ENCODE measurements around the gene RRP8. TPM values are rescaled to one million over a fixed set of nuclear protein-coding genes. Genes with fewer than 3 reads are reported as not detected.
A peak's percentile ranks its signal among the peaks of the same experiment; 100 is the strongest.

Gene RRP8
- polyA plus RNA-seq (2013): 15.6 TPM

DNA sequence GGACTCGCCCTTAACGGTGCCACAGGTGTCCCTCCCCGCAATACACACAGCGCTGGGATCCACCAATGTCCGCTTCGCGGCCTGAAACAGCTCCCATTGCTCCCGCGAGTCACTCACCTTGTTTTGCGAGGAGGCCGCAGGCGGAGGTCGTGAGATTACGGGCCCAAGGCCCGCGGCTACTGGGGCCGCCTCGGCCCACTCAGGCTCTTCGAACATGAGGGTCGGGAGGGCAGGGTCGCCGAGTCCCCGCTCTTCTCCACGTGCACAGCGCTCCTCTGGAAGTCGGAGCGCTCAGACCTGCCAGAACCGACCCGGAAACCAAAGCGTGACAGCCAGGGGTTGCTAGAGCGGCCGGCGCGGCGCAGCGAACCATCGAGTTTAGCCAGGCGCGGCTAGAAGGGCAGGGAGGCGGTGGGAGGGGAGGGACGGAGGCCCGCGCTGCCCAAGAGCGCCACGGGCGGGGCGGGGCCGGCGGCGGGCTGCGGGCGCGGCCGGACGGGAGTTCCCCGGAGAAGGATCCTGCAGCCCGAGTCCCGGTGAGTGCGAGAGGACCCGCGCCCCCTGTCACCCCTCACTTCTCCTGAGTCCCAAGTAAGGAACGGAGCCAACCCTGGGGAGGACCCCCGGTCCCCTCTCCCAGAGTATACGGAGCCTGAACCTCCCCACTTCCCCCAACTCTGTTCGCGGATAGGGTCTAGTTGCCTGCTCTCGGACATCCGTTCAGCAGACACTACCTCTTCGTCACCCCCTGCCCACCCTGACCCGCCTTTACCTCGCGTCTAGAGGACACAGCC lies at the start of gene RRP8, which contains the start of gene ILK:
RRP8 (minus strand) TSS at position 330 of the 794 bp plus-strand sequence; CDS start at position 216, 114 bp downstream.
ILK (plus strand) TSS at position 488 of the 794 bp plus-strand sequence. CDS start 498 bp downstream, outside the sequence.
- H3K27ac ChIP-seq (ENCODE audit: insufficient read depth in 1 of 2, low read depth in 1 of 2, low read length in 2 of 2, poor library complexity in 1 of 2, severe bottlenecking in 2 of 2): peak within 1 kb of the TSS; percentile 82 to 87
- H3K4me3 ChIP-seq (ENCODE audit: control insufficient read depth in 1 of 7, extremely low read depth in 1 of 7, insufficient read depth in 4 of 7, low read depth in 2 of 7, low read length in 6 of 7): peak within 1 kb of the TSS; percentile 61 to 97 (median 86)
- WGBS (ENCODE audit: insufficient coverage): 0% methylated on average over 66 of the region's 72 CpGs
- no peaks in the 10 kb centered on the region for H3K9me3 ChIP-seq (ENCODE audit: control extremely low read depth in 1 of 5, control insufficient read depth in 4 of 5, insufficient read depth in 2 of 5, low read depth in 1 of 5, low read length in 4 of 5)
- DNase-seq: peak; percentile 89 to 92 (median 90)
- ChIA-PET POLR2A (interaction anchor here (0.9 to 2.0 kb wide), 3 partner anchors 8 to 20 kb away, joined by 3 to 8 read pairs (median 4); partner anchors contain the start of gene TAF10), CTCF (interaction anchor here (1.0 to 2.2 kb wide), 14 partner anchors 9 to 100 kb away, joined by 3 to 12 read pairs (median 4); partner anchors contain the start of genes MRPL17 and TPP1)
- peaks cover 21 to 43% (median 38%) of the 10 kb centered on the region in 4 experiments for H3K36me3 ChIP-seq (ENCODE audit: control insufficient read depth in 4 of 4, insufficient read depth in 4 of 4, low read length in 3 of 4)
- no peaks in the 10 kb centered on the region for H3K27me3 ChIP-seq (replicated peaks in 2 of 5; ENCODE audit: control insufficient read depth in 4 of 5, insufficient read depth in 5 of 5, low read length in 4 of 5)
- H3K4me1 ChIP-seq (ENCODE audit: control extremely low read depth in 1 of 4, control insufficient read depth in 4 of 4, insufficient read depth in 4 of 4, low read length in 3 of 4): peaks cover 34 to 67% (median 56%) of the 10 kb centered on the region in 4 experiments

DNA sequence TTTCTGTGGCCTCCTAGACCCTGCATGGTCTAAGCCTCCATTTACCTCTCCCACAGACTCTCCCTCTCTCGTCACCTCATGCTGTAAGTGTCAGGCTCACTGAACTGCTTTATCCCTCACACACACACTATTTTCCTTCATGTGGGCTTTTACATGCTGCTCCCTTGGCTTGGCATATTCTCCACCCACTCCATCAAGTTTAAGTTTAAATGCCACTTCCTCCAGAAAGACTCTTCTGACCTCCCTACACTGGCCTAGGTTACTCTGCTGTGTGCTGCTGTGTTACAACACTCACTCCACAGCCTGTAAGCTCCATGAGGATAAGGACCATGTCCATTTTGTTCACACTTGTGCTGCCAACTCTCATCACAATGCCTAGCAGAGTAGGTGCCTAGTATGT lies 49.7 kb upstream of the RRP8 start:
- ChIA-PET CTCF (interaction anchor here (1.5 to 2.1 kb wide), 2 partner anchors 15 to 29 kb away, joined by 3 to 6 read pairs; no protein-coding TSS in a partner anchor), POLR2A (no interaction called here)
- H3K4me3 ChIP-seq (ENCODE audit: control insufficient read depth in 1 of 7, extremely low read depth in 1 of 7, insufficient read depth in 4 of 7, low read depth in 2 of 7, low read length in 6 of 7): no peak overlapping the region
- H3K4me1 ChIP-seq (ENCODE audit: control extremely low read depth in 1 of 4, control insufficient read depth in 4 of 4, insufficient read depth in 4 of 4, low read length in 3 of 4): peaks cover 0 to 13% (median 10%) of the 10 kb centered on the region in 4 experiments
- WGBS (ENCODE audit: insufficient coverage): 100% methylated on average over 1 of the region's 1 CpG
- no peaks in the 10 kb centered on the region for H3K9me3 ChIP-seq (ENCODE audit: control extremely low read depth in 1 of 5, control insufficient read depth in 4 of 5, insufficient read depth in 2 of 5, low read depth in 1 of 5, low read length in 4 of 5)
- H3K27ac ChIP-seq (ENCODE audit: insufficient read depth in 1 of 2, low read depth in 1 of 2, low read length in 2 of 2, poor library complexity in 1 of 2, severe bottlenecking in 2 of 2): no peak overlapping the region
- no peaks in the 10 kb centered on the region for H3K36me3 ChIP-seq (ENCODE audit: control insufficient read depth in 4 of 4, insufficient read depth in 4 of 4, low read length in 3 of 4)
- peaks cover 0 to 19% (median 8%) of the 10 kb centered on the region in 5 experiments for H3K27me3 ChIP-seq (replicated peaks in 2 of 5; ENCODE audit: control insufficient read depth in 4 of 5, insufficient read depth in 5 of 5, low read length in 4 of 5)
- no peak for DNase-seq

DNA sequence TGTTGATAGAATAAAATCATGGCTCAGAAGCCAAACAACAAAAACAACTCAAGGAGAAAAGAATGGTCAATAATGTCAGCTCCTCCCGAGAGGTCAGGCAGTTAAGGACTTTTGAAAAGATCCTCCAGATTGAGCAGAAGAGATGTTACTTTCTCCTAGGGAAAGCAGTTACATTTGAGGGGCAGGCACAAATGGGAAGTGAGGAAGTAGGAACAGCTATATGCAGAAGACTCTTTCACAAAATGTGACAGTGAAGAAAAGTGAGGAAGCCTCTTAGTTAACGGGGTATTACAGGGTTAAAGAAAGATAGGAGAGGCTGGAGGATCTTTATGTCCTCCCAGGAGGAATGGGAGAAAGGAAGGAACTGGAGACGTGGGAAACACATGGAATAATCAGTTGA lies 48.8 kb upstream of the RRP8 start:
- ChIA-PET POLR2A (no interaction called here), CTCF (interaction anchor here (0.9 to 2.1 kb wide), 5 partner anchors 11 to 34 kb away, joined by 3 to 6 read pairs (median 5); no protein-coding TSS in a partner anchor)
- H3K36me3 ChIP-seq (ENCODE audit: control insufficient read depth in 4 of 4, insufficient read depth in 4 of 4, low read length in 3 of 4): no peaks in the 10 kb centered on the region
- H3K4me1 ChIP-seq (ENCODE audit: control extremely low read depth in 1 of 4, control insufficient read depth in 4 of 4, insufficient read depth in 4 of 4, low read length in 3 of 4): peaks cover 2 to 21% (median 18%) of the 10 kb centered on the region in 4 experiments
- WGBS (ENCODE audit: insufficient coverage): 61% methylated on average over 3 of the region's 3 CpGs
- H3K27ac ChIP-seq (ENCODE audit: insufficient read depth in 1 of 2, low read depth in 1 of 2, low read length in 2 of 2, poor library complexity in 1 of 2, severe bottlenecking in 2 of 2): no peak overlapping the region
- no peak for DNase-seq
- H3K27me3 ChIP-seq (replicated peaks in 2 of 5; ENCODE audit: control insufficient read depth in 4 of 5, insufficient read depth in 5 of 5, low read length in 4 of 5): peaks cover 0 to 18% (median 8%) of the 10 kb centered on the region in 5 experiments
- H3K9me3 ChIP-seq (ENCODE audit: control extremely low read depth in 1 of 5, control insufficient read depth in 4 of 5, insufficient read depth in 2 of 5, low read depth in 1 of 5, low read length in 4 of 5): no peaks in the 10 kb centered on the region
- no peak overlapping the region for H3K4me3 ChIP-seq (ENCODE audit: control insufficient read depth in 1 of 7, extremely low read depth in 1 of 7, insufficient read depth in 4 of 7, low read depth in 2 of 7, low read length in 6 of 7)

GRCh38 chr11:6650980-6651379 lies 47.6 kb upstream of the RRP8 start:
- Histone ChIP-seq H3K4me1 (ENCODE audit: control extremely low read depth in 1 of 4, control insufficient read depth in 4 of 4, insufficient read depth in 4 of 4, low read length in 3 of 4) (peaks cover 2 to 31% (median 27%) of the 10 kb centered on the region in 4 experiments), H3K27ac (ENCODE audit: insufficient read depth in 1 of 2, low read depth in 1 of 2, low read length in 2 of 2, poor library complexity in 1 of 2, severe bottlenecking in 2 of 2) (no peak overlapping the region), H3K27me3 (replicated peaks in 2 of 5; ENCODE audit: control insufficient read depth in 4 of 5, insufficient read depth in 5 of 5, low read length in 4 of 5) (peaks cover 0 to 7% (median 4%) of the 10 kb centered on the region in 5 experiments), H3K9me3 (ENCODE audit: control extremely low read depth in 1 of 5, control insufficient read depth in 4 of 5, insufficient read depth in 2 of 5, low read depth in 1 of 5, low read length in 4 of 5) (no peaks in the 10 kb centered on the region), H3K4me3 (ENCODE audit: control insufficient read depth in 1 of 7, extremely low read depth in 1 of 7, insufficient read depth in 4 of 7, low read depth in 2 of 7, low read length in 6 of 7) (no peak overlapping the region), H3K36me3 (ENCODE audit: control insufficient read depth in 4 of 4, insufficient read depth in 4 of 4, low read length in 3 of 4) (no peaks in the 10 kb centered on the region)
- CTCF ChIA-PET: interaction anchor here (1.3 to 2.0 kb wide), 2 partner anchors 10 to 21 kb away, joined by 5 read pairs; no protein-coding TSS in a partner anchor
- no peak for DNase-seq
- POLR2A ChIA-PET: no interaction called here
- WGBS (ENCODE audit: insufficient coverage): 94% methylated on average over 5 of the region's 6 CpGs

- Histone ChIP-seq H3K4me1 (ENCODE audit: control extremely low read depth in 1 of 4, control insufficient read depth in 4 of 4, insufficient read depth in 4 of 4, low read length in 3 of 4) (peaks cover 2 to 33% (median 25%) of the 10 kb centered on the region in 4 experiments), H3K4me3 (ENCODE audit: control insufficient read depth in 1 of 7, extremely low read depth in 1 of 7, insufficient read depth in 4 of 7, low read depth in 2 of 7, low read length in 6 of 7) (no peak overlapping the region)
Measured at GRCh38 chr11:6650104-6650503, 46.7 kb upstream of the RRP8 start.

DNA sequence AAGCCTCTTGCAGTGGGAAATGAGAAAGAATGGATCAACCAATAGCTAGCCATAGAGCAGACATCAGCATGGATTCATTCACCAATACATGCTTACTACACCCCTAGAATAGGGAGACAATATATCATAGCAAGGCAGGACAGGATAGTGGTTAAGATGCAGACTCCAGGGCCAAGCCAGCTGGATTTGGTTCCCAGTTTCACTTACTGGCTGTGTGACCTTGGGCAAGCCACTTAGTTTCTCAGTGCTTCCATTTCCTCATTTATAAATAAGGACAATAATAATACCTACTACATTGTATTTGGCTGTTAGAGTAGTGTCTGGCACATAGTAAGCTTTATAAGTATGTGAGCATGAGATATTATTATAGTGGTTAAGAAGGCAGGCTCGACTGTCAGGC lies 45.1 kb upstream of the RRP8 start:
- POLR2A ChIA-PET: interaction anchor here (0.7 kb wide), 1 partner anchor 25 kb away, joined by 3 read pairs; no protein-coding TSS in a partner anchor
- WGBS (ENCODE audit: insufficient coverage): 78% methylated on average over 1 of the region's 1 CpG

More at GRCh38 chr11:6650104-6650503, 46.7 kb upstream of the RRP8 start:
- no peak overlapping the region for H3K27ac ChIP-seq (ENCODE audit: insufficient read depth in 1 of 2, low read depth in 1 of 2, low read length in 2 of 2, poor library complexity in 1 of 2, severe bottlenecking in 2 of 2)
- H3K27me3 ChIP-seq (replicated peaks in 2 of 5; ENCODE audit: control insufficient read depth in 4 of 5, insufficient read depth in 5 of 5, low read length in 4 of 5): peaks cover 0 to 6% (median 4%) of the 10 kb centered on the region in 5 experiments
- no peaks in the 10 kb centered on the region for H3K36me3 ChIP-seq (ENCODE audit: control insufficient read depth in 4 of 4, insufficient read depth in 4 of 4, low read length in 3 of 4)
- no peak for DNase-seq
- CTCF ChIA-PET: interaction anchor here (1.0 to 2.2 kb wide), 3 partner anchors 25 to 45 kb away, joined by 3 to 8 read pairs (median 5); partner anchors contain the start of gene TPP1
- POLR2A ChIA-PET: no interaction called here
- H3K9me3 ChIP-seq (ENCODE audit: control extremely low read depth in 1 of 5, control insufficient read depth in 4 of 5, insufficient read depth in 2 of 5, low read depth in 1 of 5, low read length in 4 of 5): no peaks in the 10 kb centered on the region

More for the DNA sequence above, 45.1 kb upstream of the RRP8 start:
- Histone ChIP-seq H3K27ac (ENCODE audit: insufficient read depth in 1 of 2, low read depth in 1 of 2, low read length in 2 of 2, poor library complexity in 1 of 2, severe bottlenecking in 2 of 2) (no peak overlapping the region), H3K36me3 (ENCODE audit: control insufficient read depth in 4 of 4, insufficient read depth in 4 of 4, low read length in 3 of 4) (no peaks in the 10 kb centered on the region), H3K27me3 (replicated peaks in 2 of 5; ENCODE audit: control insufficient read depth in 4 of 5, insufficient read depth in 5 of 5, low read length in 4 of 5) (no peaks in the 10 kb centered on the region), H3K4me1 (ENCODE audit: control extremely low read depth in 1 of 4, control insufficient read depth in 4 of 4, insufficient read depth in 4 of 4, low read length in 3 of 4) (peaks cover 2 to 32% (median 20%) of the 10 kb centered on the region in 4 experiments), H3K4me3 (ENCODE audit: control insufficient read depth in 1 of 7, extremely low read depth in 1 of 7, insufficient read depth in 4 of 7, low read depth in 2 of 7, low read length in 6 of 7) (no peak overlapping the region), H3K9me3 (ENCODE audit: control extremely low read depth in 1 of 5, control insufficient read depth in 4 of 5, insufficient read depth in 2 of 5, low read depth in 1 of 5, low read length in 4 of 5) (no peaks in the 10 kb centered on the region)
- no peak for DNase-seq
- CTCF ChIA-PET: interaction anchor here (1.0 to 2.2 kb wide), 4 partner anchors 19 to 52 kb away, joined by 3 to 8 read pairs (median 3); partner anchors contain the start of genes TAF10 and TPP1
